ENCODE results near the gene KLHL4.
A peak's percentile ranks its signal among the peaks of the same experiment; 100 is the strongest.
"Not testable (repeated sequence)": the region's sequence is repeated elsewhere in the genome, so short reads cannot be mapped to it uniquely, and the experiment has no call there.

Gene KLHL4

GRCh38 chrX:87517571-87518141 lies at the start of gene KLHL4:
TSS of gene KLHL4 (plus strand) at chrX:87517802. CDS start at chrX:87517894, 92 bp downstream.
- H3K9me3 ChIP-seq (ENCODE audit: insufficient read depth, low read length), result no peaks in the 10 kb centered on the region
- H3K4me3 ChIP-seq (ENCODE audit: insufficient read length, low read depth), result peak within 1 kb of the TSS; percentile 46
- no peaks in the 10 kb centered on the region for H3K27me3 ChIP-seq (ENCODE audit: insufficient read depth, insufficient read length)
- H3K36me3 ChIP-seq (ENCODE audit: insufficient read depth, insufficient read length, low read length), result no peaks in the 10 kb centered on the region
- H3K4me1 ChIP-seq (ENCODE audit: insufficient read depth, insufficient read length), result no peaks in the 10 kb centered on the region
- TF ChIP-seq YY1 (IDR thresholded peaks at IDR 0.05; ENCODE audit: insufficient read depth, insufficient read length) (no peak), ZNF274 (IDR thresholded peaks at IDR 0.05; ENCODE audit: low read depth, low read length) (no peak), SUZ12 (IDR thresholded peaks at IDR 0.05; ENCODE audit: extremely low read depth, insufficient read depth, insufficient read length) (no peak)
- peak; percentile 90 for DNase-seq (ENCODE audit: low read depth, low spot score)
- H3K9ac ChIP-seq (ENCODE audit: insufficient read length, low read depth), result peak within 1 kb of the TSS; percentile 51

GRCh38 chrX:87468941-87469340 lies 48.7 kb upstream of the KLHL4 start:
- Histone ChIP-seq H3K4me1 (ENCODE audit: insufficient read depth, insufficient read length) (peaks cover 2% of the 10 kb centered on the region), H3K27me3 (ENCODE audit: insufficient read depth, insufficient read length) (no peaks in the 10 kb centered on the region), H3K9ac (ENCODE audit: insufficient read length, low read depth) (no peak overlapping the region), H3K36me3 (ENCODE audit: insufficient read depth, insufficient read length, low read length) (no peaks in the 10 kb centered on the region), H3K4me3 (ENCODE audit: insufficient read length, low read depth) (no peak overlapping the region), H3K9me3 (ENCODE audit: insufficient read depth, low read length) (no peaks in the 10 kb centered on the region; the same call in 1 of the 2 replicates)
- TF ChIP-seq ZNF274 (IDR thresholded peaks at IDR 0.05; ENCODE audit: low read depth, low read length) (no peak), YY1 (IDR thresholded peaks at IDR 0.05; ENCODE audit: insufficient read depth, insufficient read length) (no peak), SUZ12 (IDR thresholded peaks at IDR 0.05; ENCODE audit: extremely low read depth, insufficient read depth, insufficient read length) (no peak)
- DNase-seq (ENCODE audit: low read depth, low spot score), result no peak

DNA sequence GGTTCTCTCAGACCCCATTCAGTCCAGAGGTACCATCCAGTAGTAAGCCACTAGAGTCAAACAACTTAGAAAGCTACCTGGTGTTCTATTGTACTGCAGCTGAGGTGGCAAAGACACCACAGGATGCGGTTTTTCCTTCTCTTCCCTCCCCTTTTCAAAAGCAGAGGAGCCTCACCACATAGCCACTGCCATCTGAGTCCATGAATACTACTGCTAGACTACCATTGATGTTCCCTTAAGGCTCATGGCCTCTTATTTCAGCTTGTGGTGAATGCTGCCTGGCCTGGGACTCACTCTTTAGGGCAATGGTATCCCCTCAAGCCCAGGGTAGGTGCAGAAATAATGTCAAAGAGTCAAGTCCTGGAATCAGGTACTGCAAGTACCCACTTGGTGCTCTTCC lies 41.8 kb upstream of the KLHL4 start:
- Histone ChIP-seq H3K27me3 (ENCODE audit: insufficient read depth, insufficient read length) (no peaks in the 10 kb centered on the region), H3K9me3 (ENCODE audit: insufficient read depth, low read length) (no peaks in the 10 kb centered on the region; the same call in 1 of the 2 replicates), H3K4me1 (ENCODE audit: insufficient read depth, insufficient read length) (no peaks in the 10 kb centered on the region), H3K9ac (ENCODE audit: insufficient read length, low read depth) (no peak overlapping the region), H3K4me3 (ENCODE audit: insufficient read length, low read depth) (no peak overlapping the region), H3K36me3 (ENCODE audit: insufficient read depth, insufficient read length, low read length) (no peaks in the 10 kb centered on the region)
- DNase-seq (ENCODE audit: low read depth, low spot score), result no peak
- TF ChIP-seq SUZ12 (IDR thresholded peaks at IDR 0.05; ENCODE audit: extremely low read depth, insufficient read depth, insufficient read length), result no peak
- no peak for TF ChIP-seq YY1 (IDR thresholded peaks at IDR 0.05; ENCODE audit: insufficient read depth, insufficient read length)
- TF ChIP-seq ZNF274 (IDR thresholded peaks at IDR 0.05; ENCODE audit: low read depth, low read length), result no peak

GRCh38 chrX:87478703-87479102 lies 38.9 kb upstream of the KLHL4 start:
- DNase-seq (ENCODE audit: low read depth, low spot score); H3K9me3 ChIP-seq (ENCODE audit: insufficient read depth, low read length); H3K9ac ChIP-seq (ENCODE audit: insufficient read length, low read depth); H3K36me3 ChIP-seq (ENCODE audit: insufficient read depth, insufficient read length, low read length); H3K4me3 ChIP-seq (ENCODE audit: insufficient read length, low read depth); H3K4me1 ChIP-seq (ENCODE audit: insufficient read depth, insufficient read length); H3K27me3 ChIP-seq (ENCODE audit: insufficient read depth, insufficient read length): not testable (repeated sequence)

- no peak for DNase-seq (ENCODE audit: low read depth, low spot score)
- H3K9ac ChIP-seq (ENCODE audit: insufficient read length, low read depth), result no peak overlapping the region
- H3K9me3 ChIP-seq (ENCODE audit: insufficient read depth, low read length), result no peaks in the 10 kb centered on the region
- TF ChIP-seq SUZ12 (IDR thresholded peaks at IDR 0.05; ENCODE audit: extremely low read depth, insufficient read depth, insufficient read length) (no peak), YY1 (IDR thresholded peaks at IDR 0.05; ENCODE audit: insufficient read depth, insufficient read length) (no peak), ZNF274 (IDR thresholded peaks at IDR 0.05; ENCODE audit: low read depth, low read length) (no peak)
- H3K36me3 ChIP-seq (ENCODE audit: insufficient read depth, insufficient read length, low read length), result no peaks in the 10 kb centered on the region
- H3K4me1 ChIP-seq (ENCODE audit: insufficient read depth, insufficient read length), result no peaks in the 10 kb centered on the region
- no peak overlapping the region for H3K4me3 ChIP-seq (ENCODE audit: insufficient read length, low read depth)
- H3K27me3 ChIP-seq (ENCODE audit: insufficient read depth, insufficient read length), result no peaks in the 10 kb centered on the region
These were observed 28.5 kb upstream of the KLHL4 start for GRCh38 chrX:87489071-87489470.

DNA sequence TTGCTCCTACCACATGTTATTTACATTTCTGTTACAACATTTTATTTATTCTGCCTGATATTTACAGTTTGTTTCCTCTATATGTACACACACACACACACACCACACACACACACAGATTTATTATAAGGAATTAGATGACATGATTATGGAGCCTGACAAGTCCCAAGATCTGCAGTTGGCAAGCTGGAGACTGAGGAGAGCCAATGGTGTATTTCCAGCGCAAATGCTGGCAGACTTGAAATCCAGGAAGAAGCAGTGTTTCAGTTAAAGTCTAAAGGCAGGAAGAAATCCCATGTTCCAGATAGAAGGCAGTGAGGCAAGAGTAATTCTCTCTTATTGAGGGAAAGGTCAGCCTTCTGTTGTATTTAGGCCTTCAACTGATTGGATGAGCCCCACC lies 1.8 kb upstream of the KLHL4 start:
- H3K4me3 ChIP-seq (ENCODE audit: insufficient read length, low read depth), result no peak overlapping the region
- no peaks in the 10 kb centered on the region for H3K36me3 ChIP-seq (ENCODE audit: insufficient read depth, insufficient read length, low read length)
- no peaks in the 10 kb centered on the region for H3K9me3 ChIP-seq (ENCODE audit: insufficient read depth, low read length)
- H3K27me3 ChIP-seq (ENCODE audit: insufficient read depth, insufficient read length), result no peaks in the 10 kb centered on the region
- DNase-seq (ENCODE audit: low read depth, low spot score), result no peak
- no peaks in the 10 kb centered on the region for H3K4me1 ChIP-seq (ENCODE audit: insufficient read depth, insufficient read length)
- TF ChIP-seq ZNF274 (IDR thresholded peaks at IDR 0.05; ENCODE audit: low read depth, low read length), result no peak
- TF ChIP-seq YY1 (IDR thresholded peaks at IDR 0.05; ENCODE audit: insufficient read depth, insufficient read length), result no peak
- no peak for TF ChIP-seq SUZ12 (IDR thresholded peaks at IDR 0.05; ENCODE audit: extremely low read depth, insufficient read depth, insufficient read length)
- H3K9ac ChIP-seq (ENCODE audit: insufficient read length, low read depth), result no peak overlapping the region

- no peak for TF ChIP-seq ZNF274 (IDR thresholded peaks at IDR 0.05; ENCODE audit: low read depth, low read length)
- Histone ChIP-seq H3K27me3 (ENCODE audit: insufficient read depth, insufficient read length) (no peaks in the 10 kb centered on the region), H3K4me3 (ENCODE audit: insufficient read length, low read depth) (no peak overlapping the region), H3K9me3 (ENCODE audit: insufficient read depth, low read length) (no peaks in the 10 kb centered on the region), H3K9ac (ENCODE audit: insufficient read length, low read depth) (peak overlapping the region; percentile 17), H3K36me3 (ENCODE audit: insufficient read depth, insufficient read length, low read length) (no peaks in the 10 kb centered on the region), H3K4me1 (ENCODE audit: insufficient read depth, insufficient read length) (no peaks in the 10 kb centered on the region)
- no peak for DNase-seq (ENCODE audit: low read depth, low spot score)
These were observed 883 bp upstream of the KLHL4 start for GRCh38 chrX:87516717-87517121.

DNA sequence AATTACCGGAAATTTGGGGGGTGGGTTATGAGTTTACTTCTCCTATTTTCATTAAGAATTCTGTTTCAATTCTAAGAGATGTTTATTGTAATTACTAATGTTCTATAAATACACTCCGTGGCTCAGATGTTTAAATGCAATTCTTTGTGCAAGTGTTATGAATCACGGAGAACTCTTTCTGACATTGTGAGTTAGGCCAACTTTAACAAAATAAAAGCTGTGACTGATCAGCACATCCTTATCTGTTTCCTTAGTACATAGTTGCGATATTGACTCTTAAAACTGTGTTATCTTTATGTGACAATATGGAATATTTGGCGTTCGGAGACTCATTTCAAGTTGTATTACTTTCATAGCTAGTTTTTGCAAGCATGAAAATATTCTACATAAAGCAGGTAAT lies 902 bp downstream of the KLHL4 start:
- no peaks in the 10 kb centered on the region for H3K4me1 ChIP-seq (ENCODE audit: insufficient read depth, insufficient read length)
- H3K4me3 ChIP-seq (ENCODE audit: insufficient read length, low read depth), result peak overlapping the region; percentile 46
- no peaks in the 10 kb centered on the region for H3K27me3 ChIP-seq (ENCODE audit: insufficient read depth, insufficient read length)
- TF ChIP-seq SUZ12 (IDR thresholded peaks at IDR 0.05; ENCODE audit: extremely low read depth, insufficient read depth, insufficient read length) (no peak), ZNF274 (IDR thresholded peaks at IDR 0.05; ENCODE audit: low read depth, low read length) (no peak), YY1 (IDR thresholded peaks at IDR 0.05; ENCODE audit: insufficient read depth, insufficient read length) (no peak)
- H3K9ac ChIP-seq (ENCODE audit: insufficient read length, low read depth), result no peak overlapping the region
- no peaks in the 10 kb centered on the region for H3K36me3 ChIP-seq (ENCODE audit: insufficient read depth, insufficient read length, low read length)
- H3K9me3 ChIP-seq (ENCODE audit: insufficient read depth, low read length), result no peaks in the 10 kb centered on the region
- DNase-seq (ENCODE audit: low read depth, low spot score), result no peak

All from NT2/D1 (cell line).